Measurements from ENCODE around the gene FAM168A. TPM values are rescaled to one million over a fixed set of nuclear protein-coding genes. Genes with fewer than 3 reads are reported as not detected.
A peak's percentile ranks its signal among the peaks of the same experiment; 100 is the strongest.

Gene FAM168A
- total RNA-seq, 1 experiment from 2014 or later: 21.1 TPM

- H2BK15ac ChIP-seq (ENCODE audit: low read depth, low read length): no peak overlapping the region
- Mint-ChIP-seq H3K27me3 (ENCODE audit: low read depth) (no peaks in the 10 kb centered on the region), H3K36me3 (ENCODE audit: insufficient read depth in 1 of 3, low read depth in 3 of 3) (peaks cover 15 to 38% (median 33%) of the 10 kb centered on the region in 3 experiments; a peak in 6 of 7 replicates), H3K27ac (peak overlapping the region in 2 of 3 experiments; percentile 52 to 68; a peak in 2 of 7 replicates), H3K9me3 (no peaks in the 10 kb centered on the region), H3K4me1 (peaks cover 25 to 27% of the 10 kb centered on the region in 2 experiments), H3K4me3 (no peak overlapping the region)
- no peak overlapping the region for H3K18ac ChIP-seq (ENCODE audit: insufficient read length, low read depth, low read length)
- no CpG with 5 or more reads among the region's 5 CpGs for WGBS (ENCODE audit: extremely low coverage, insufficient read length, low lambda C conversion rate)
- H4K91ac ChIP-seq (ENCODE audit: insufficient read length, low read depth, low read length): no peak overlapping the region
- H4K8ac ChIP-seq (replicated peaks; ENCODE audit: insufficient read length, low read depth, low read length): no peak overlapping the region
- H3K56ac ChIP-seq (ENCODE audit: insufficient read length, low read depth, low read length): no peak overlapping the region
- no peak overlapping the region for H3K23ac ChIP-seq (ENCODE audit: insufficient read length, low read depth, low read length)
- H3K14ac ChIP-seq (ENCODE audit: insufficient read depth, low read length): no peak overlapping the region
- DNase-seq: no peak
- H3K23me2 ChIP-seq (ENCODE audit: insufficient read length, low read depth, low read length, poor library complexity, severe bottlenecking): no peaks in the 10 kb centered on the region
- H2BK20ac ChIP-seq (ENCODE audit: low read depth, low read length, poor library complexity, severe bottlenecking): no peak overlapping the region
- no peak overlapping the region for H2BK120ac ChIP-seq (ENCODE audit: low read depth, low read length, poor library complexity, severe bottlenecking)
- H4K20me1 ChIP-seq (ENCODE audit: control insufficient read depth, insufficient read depth, insufficient read length): no peaks in the 10 kb centered on the region
- H2AFZ ChIP-seq (ENCODE audit: low read length): no peak overlapping the region
- H3K9ac ChIP-seq (ENCODE audit: extremely low read depth, insufficient read length, low read length): no peak overlapping the region
- H2BK5ac ChIP-seq (ENCODE audit: insufficient read length, low read length): no peak overlapping the region
- H2BK12ac ChIP-seq (ENCODE audit: insufficient read length, low read depth, low read length): no peak overlapping the region
- no peaks in the 10 kb centered on the region for H3K9me3 ChIP-seq (ENCODE audit: control insufficient read depth, low read depth, low read length)
- H4K5ac ChIP-seq (ENCODE audit: insufficient read length, low read depth, low read length): no peak overlapping the region
- H3K4me2 ChIP-seq (ENCODE audit: insufficient read depth, insufficient read length, low read length): no peak overlapping the region
- no peaks in the 10 kb centered on the region for H3K79me1 ChIP-seq (ENCODE audit: insufficient read depth, low read depth, low read length, poor library complexity, severe bottlenecking)
- TF ChIP-seq, protein P1, sequence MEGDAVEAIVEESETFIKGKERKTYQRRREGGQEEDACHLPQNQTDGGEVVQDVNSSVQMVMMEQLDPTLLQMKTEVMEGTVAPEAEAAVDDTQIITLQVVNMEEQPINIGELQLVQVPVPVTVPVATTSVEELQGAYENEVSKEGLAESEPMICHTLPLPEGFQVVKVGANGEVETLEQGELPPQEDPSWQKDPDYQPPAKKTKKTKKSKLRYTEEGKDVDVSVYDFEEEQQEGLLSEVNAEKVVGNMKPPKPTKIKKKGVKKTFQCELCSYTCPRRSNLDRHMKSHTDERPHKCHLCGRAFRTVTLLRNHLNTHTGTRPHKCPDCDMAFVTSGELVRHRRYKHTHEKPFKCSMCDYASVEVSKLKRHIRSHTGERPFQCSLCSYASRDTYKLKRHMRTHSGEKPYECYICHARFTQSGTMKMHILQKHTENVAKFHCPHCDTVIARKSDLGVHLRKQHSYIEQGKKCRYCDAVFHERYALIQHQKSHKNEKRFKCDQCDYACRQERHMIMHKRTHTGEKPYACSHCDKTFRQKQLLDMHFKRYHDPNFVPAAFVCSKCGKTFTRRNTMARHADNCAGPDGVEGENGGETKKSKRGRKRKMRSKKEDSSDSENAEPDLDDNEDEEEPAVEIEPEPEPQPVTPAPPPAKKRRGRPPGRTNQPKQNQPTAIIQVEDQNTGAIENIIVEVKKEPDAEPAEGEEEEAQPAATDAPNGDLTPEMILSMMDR (conservative IDR thresholded peaks at IDR 0.05): no peak
- H2AK5ac ChIP-seq (ENCODE audit: insufficient read length, low read length): no peak overlapping the region
- no peak overlapping the region for H3T11ph ChIP-seq (ENCODE audit: low read length)
- no peaks in the 10 kb centered on the region for H3K27me3 ChIP-seq (ENCODE audit: insufficient read depth, low read length)
- H3K4ac ChIP-seq (ENCODE audit: low read depth, low read length): no peak overlapping the region
- no peaks in the 10 kb centered on the region for H3K79me2 ChIP-seq (ENCODE audit: insufficient read depth, low read length)
- H3K4me1 ChIP-seq (ENCODE audit: insufficient read depth, low read length): no peaks in the 10 kb centered on the region
- H3K27ac ChIP-seq (ENCODE audit: insufficient read length, low read depth, low read length): no peak overlapping the region
Observed at GRCh38 chr11:73406619-73407018, 191.3 kb downstream of the FAM168A start.
